Neural cell (in vitro differentiated cells): Measurements from ENCODE around the gene MPHOSPH9.

Source experiments
- CTCF ChIP-seq: fragments of 450-650 bp; IDR thresholded peaks from 2 replicates; pipeline ENCODE4 v1.5.1; 2014; ENCODE audit warnings: antibody characterized with exemption, mild to moderate bottlenecking, moderate library complexity; ENCODE audit not compliant: poor library complexity, severe bottlenecking
- EZH2 ChIP-seq: fragments of 200-600, 300-800 bp; shearing (Covaris generic), sonication (generic); IDR thresholded peaks from 2 replicates; pipeline ENCODE4 v1.6.1; 2014; ENCODE audit warnings: antibody characterized with exemption, low read length, borderline replicate concordance, mild to moderate bottlenecking; ENCODE audit not compliant: insufficient read depth, poor library complexity, severe bottlenecking
- MXI1 ChIP-seq: fragments of 450-650 bp; conservative IDR thresholded peaks from 2 replicates; pipeline ENCODE4 v1.6.1; 2014; ENCODE audit warnings: antibody characterized with exemption, mild to moderate bottlenecking; ENCODE audit not compliant: poor library complexity, severe bottlenecking

- TF ChIP-seq CTCF (no peak), MXI1 (no peak), EZH2 (no peak)
Measured at GRCh38 chr12:123109319-123109772, 123.6 kb downstream of the MPHOSPH9 start.
